Liver (tissue), 9 donors: Measurements from ENCODE around the gene SAMD7. TPM values are rescaled to one million over a fixed set of nuclear protein-coding genes. Genes with fewer than 3 reads are reported as not detected.

ENCODE experiments used
- DNase-seq: peaks from one replicate; pipeline ENCODE4 v3.0.0-alpha.2; 2017; ENCODE audit warnings: low spot score
- H3K27ac ChIP-seq, 2 donors: one replicate each; pipeline ENCODE4 v1.7.0; 2013; ENCODE audit warnings: inconsistent platforms in 2 of 2, low read length in 2 of 2, control low read depth in 1 of 2, low read depth in 1 of 2, mild to moderate bottlenecking in 1 of 2
- H3K27me3 ChIP-seq, 4 donors: one replicate each; pipeline versions ENCODE4 v1.6.1 to v1.7.0; 2013; ENCODE audit warnings: low read length in 3 of 4, inconsistent platforms in 1 of 4, mild to moderate bottlenecking in 1 of 4, moderate library complexity in 1 of 4; ENCODE audit not compliant: control insufficient read depth in 4 of 4, insufficient read depth in 4 of 4
- H3K36me3 ChIP-seq, 4 donors: one replicate each; pipeline versions ENCODE4 v1.6.1 to v1.7.0; 2013; ENCODE audit warnings: low read length in 3 of 4, mild to moderate bottlenecking in 3 of 4, low read depth in 1 of 4, moderate library complexity in 1 of 4; ENCODE audit not compliant: control insufficient read depth in 4 of 4, insufficient read depth in 3 of 4
- H3K4me1 ChIP-seq, 4 donors: one replicate each; pipeline versions ENCODE4 v1.6.1 to v1.7.0; 2013; ENCODE audit warnings: low read length in 3 of 4, mild to moderate bottlenecking in 3 of 4, moderate library complexity in 1 of 4; ENCODE audit not compliant: control insufficient read depth in 4 of 4, insufficient read depth in 4 of 4
- H3K4me3 ChIP-seq, 3 donors: one replicate each; pipeline versions ENCODE4 v1.6.1 to v1.7.0; 2013; ENCODE audit warnings: low read length in 3 of 3, control low read depth in 1 of 3, low read depth in 1 of 3, mild to moderate bottlenecking in 1 of 3
- H3K9ac ChIP-seq, 2 donors: one replicate each; pipeline ENCODE4 v1.7.0; 2013; ENCODE audit warnings: low read length in 2 of 2, mild to moderate bottlenecking in 2 of 2, moderate library complexity in 2 of 2, control low read depth in 1 of 2, low read depth in 1 of 2
- H3K9me3 ChIP-seq, 4 donors: one replicate each; pipeline versions ENCODE4 v1.6.1 to v1.7.0; 2013; ENCODE audit warnings: low read length in 3 of 4; ENCODE audit not compliant: control insufficient read depth in 4 of 4
- CTCF ChIP-seq: fragments of 150-350 bp; IDR thresholded peaks from 2 replicates; pipeline ENCODE4 v1.5.1; 2017; ENCODE audit warnings: improper control_type of control experiment, low read depth, low read length; ENCODE audit not compliant: missing input control
- FOXA1 ChIP-seq: IDR thresholded peaks from 2 replicates; pipeline ENCODE4 v1.6.1; 2016; ENCODE audit warnings: antibody characterized with exemption
- FOXA2 ChIP-seq: IDR thresholded peaks from 2 replicates; pipeline ENCODE4 v1.6.1; 2016; ENCODE audit warnings: antibody characterized with exemption
- GABPA ChIP-seq, 2 donors: IDR thresholded peaks in 1 of 2; conservative IDR thresholded peaks in 1 of 2; 2 replicates each; pipeline ENCODE4 v1.6.1; 2016; ENCODE audit warnings: antibody characterized with exemption in 2 of 2, mild to moderate bottlenecking in 1 of 2, moderate library complexity in 1 of 2
- HNF4A ChIP-seq, 2 donors: conservative IDR thresholded peaks; 2 replicates each; pipeline ENCODE4 v1.6.1; 2016; ENCODE audit warnings: antibody characterized with exemption in 2 of 2, mild to moderate bottlenecking in 2 of 2
- HNF4G ChIP-seq: IDR thresholded peaks from 2 replicates; pipeline ENCODE4 v1.6.1; 2016; ENCODE audit warnings: antibody characterized with exemption
- MAX ChIP-seq: IDR thresholded peaks from 2 replicates; pipeline ENCODE4 v1.6.1; 2016; ENCODE audit warnings: antibody characterized with exemption
- NR2F2 ChIP-seq: IDR thresholded peaks from 2 replicates; pipeline ENCODE4 v1.6.1; 2016; ENCODE audit warnings: antibody characterized with exemption
- RAD21 ChIP-seq, 2 donors: IDR thresholded peaks; 2 replicates each; pipeline ENCODE4 v1.6.1; 2016; ENCODE audit warnings: antibody characterized with exemption in 2 of 2, mild to moderate bottlenecking in 2 of 2
- RXRA ChIP-seq, 2 donors: IDR thresholded peaks; 2 replicates each; pipeline ENCODE4 v1.6.1; 2017 to 2018; ENCODE audit warnings: antibody characterized with exemption in 2 of 2, mild to moderate bottlenecking in 1 of 2
- TAF1 ChIP-seq: conservative IDR thresholded peaks from 2 replicates; pipeline ENCODE4 v1.6.1; 2016; ENCODE audit warnings: antibody characterized with exemption, mild to moderate bottlenecking
- YY1 ChIP-seq: IDR thresholded peaks from 2 replicates; pipeline ENCODE4 v1.6.1; 2016; ENCODE audit warnings: antibody characterized with exemption, mild to moderate bottlenecking
- WGBS: extraction: QIAGEN DNeasy Blood & Tissue Kit; methylation state at CpG from one replicate; pipeline ENCODE4 v1.1.7; 2013; 5-methylcytosine and 5-hydroxymethylcytosine counted together
- polyA plus RNA-seq, 2 donors: library from polyadenylated mRNA; stranded (reverse) in 1 of 2; unstranded in 1 of 2; fragments of 200-250 nt in 1 of 2; fragments of >200 nt in 1 of 2; fragmentation: Nextera tagmentation in 1 of 2; extraction: Ambion mirVana in 1 of 2; gene quantifications; one replicate each; pipeline versions ENCODE4 v1.2.1 to v1.2.3, GENCODE V29; 2013 to 2015
- total RNA-seq, 2 donors: library from RNA; depleted of rRNA; stranded (reverse); fragments of >200 nt; gene quantifications; one replicate each; pipeline ENCODE4 v1.2.3, GENCODE V29; 2014
- TF ChIP-seq, protein P1 (sequence below): IDR thresholded peaks from 2 replicates; pipeline ENCODE4 v1.6.1; 2016; ENCODE audit warnings: antibody characterized with exemption
- donor health status: healthy.
- donor health status: healthy.
- donor health status: healthy.
- donor health status: healthy.
- donor health status: healthy.

Gene SAMD7, protein sequence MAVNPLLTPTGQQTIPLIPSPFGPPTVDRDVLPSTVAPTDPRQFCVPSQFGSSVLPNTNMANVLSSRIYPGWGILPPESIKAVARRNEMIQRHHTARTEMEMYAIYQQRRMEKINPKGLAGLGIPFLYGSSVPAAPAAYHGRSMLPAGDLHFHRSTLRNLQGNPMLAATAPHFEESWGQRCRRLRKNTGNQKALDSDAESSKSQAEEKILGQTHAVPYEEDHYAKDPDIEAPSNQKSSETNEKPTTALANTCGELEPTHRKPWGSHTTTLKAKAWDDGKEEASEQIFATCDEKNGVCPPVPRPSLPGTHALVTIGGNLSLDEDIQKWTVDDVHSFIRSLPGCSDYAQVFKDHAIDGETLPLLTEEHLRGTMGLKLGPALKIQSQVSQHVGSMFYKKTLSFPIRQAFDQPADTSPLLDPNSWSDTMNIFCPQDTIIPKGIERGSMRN
- not detected for total RNA-seq
- not detected for polyA plus RNA-seq

DNA sequence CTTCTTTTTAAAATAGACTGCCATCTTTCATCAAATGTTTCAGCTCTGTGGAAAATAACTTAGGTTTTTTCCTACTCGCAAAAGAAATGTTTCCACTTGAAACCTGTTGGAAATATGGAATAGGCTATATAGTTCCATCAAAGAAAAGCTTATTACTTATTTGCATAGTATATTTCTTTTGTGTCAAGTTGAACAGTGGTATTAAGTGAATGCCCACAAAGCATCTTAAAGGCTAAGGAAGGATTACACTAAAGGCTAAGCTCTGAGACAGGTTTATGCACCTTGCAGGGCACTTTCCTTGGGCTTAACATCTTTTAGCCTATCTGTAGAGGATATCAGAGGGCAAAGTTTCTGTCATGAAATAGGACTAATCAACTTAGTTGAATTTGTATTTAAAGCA is at the start of gene SAMD7:
TSS of gene SAMD7 (plus strand) at position 301 of the 400 bp plus-strand sequence. CDS start 7,927 bp downstream, outside the sequence.
- WGBS = 100% methylated on average over 1 of the region's 1 CpG
- no peak within 1 kb of the TSS for H3K9ac ChIP-seq
- TF ChIP-seq FOXA2 (no peak), NR2F2 (no peak), RXRA (IDR thresholded peaks at IDR 0.05) (no peak), FOXA1 (no peak), TAF1 (no peak), RAD21 (IDR thresholded peaks at IDR 0.05) (no peak), HNF4G (no peak)
- TF ChIP-seq, protein P1, sequence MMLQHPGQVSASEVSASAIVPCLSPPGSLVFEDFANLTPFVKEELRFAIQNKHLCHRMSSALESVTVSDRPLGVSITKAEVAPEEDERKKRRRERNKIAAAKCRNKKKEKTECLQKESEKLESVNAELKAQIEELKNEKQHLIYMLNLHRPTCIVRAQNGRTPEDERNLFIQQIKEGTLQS = no peak

GRCh38 chr3:169861871-169862270 is 49.5 kb upstream of the SAMD7 start:
- 92% methylated on average over 5 of the region's 5 CpGs for WGBS

More for the DNA sequence above, at the start of gene SAMD7:
- Histone ChIP-seq H3K27ac (no peak within 1 kb of the TSS), H3K4me3 (no peak within 1 kb of the TSS), H3K27me3 (no peaks in the 10 kb centered on the region), H3K36me3 (no peaks in the 10 kb centered on the region), H3K4me1 (no peaks in the 10 kb centered on the region), H3K9me3 (no peaks in the 10 kb centered on the region)
- DNase-seq = no peak

GRCh38 chr3:169863458-169863899 is 47.9 kb upstream of the SAMD7 start:
- no peaks in the 10 kb centered on the region for H3K27me3 ChIP-seq
- H3K4me3 ChIP-seq = no peak overlapping the region
- no peaks in the 10 kb centered on the region for H3K36me3 ChIP-seq
- TF ChIP-seq CTCF (peak; percentile 94), YY1 (no peak), TAF1 (no peak), GABPA (IDR thresholded peaks at IDR 0.05 in 1 of 2, conservative IDR thresholded peaks at IDR 0.05 in 1 of 2) (no peak), RXRA (IDR thresholded peaks at IDR 0.05) (no peak), RAD21 (IDR thresholded peaks at IDR 0.05) (peak; percentile 98 to 99), HNF4A (conservative IDR thresholded peaks at IDR 0.05) (no peak), FOXA1 (no peak)
- TF ChIP-seq, protein P1 = peak; percentile 11
- WGBS = 2% methylated on average over 6 of the region's 6 CpGs
- no peaks in the 10 kb centered on the region for H3K9me3 ChIP-seq
- no peak overlapping the region for H3K9ac ChIP-seq
- peaks cover 0 to 3% (median 1%) of the 10 kb centered on the region in 4 donors for H3K4me1 ChIP-seq
- H3K27ac ChIP-seq = no peak overlapping the region
- DNase-seq = peak; percentile 85

More at GRCh38 chr3:169861871-169862270, 49.5 kb upstream of the SAMD7 start:
- Histone ChIP-seq H3K9ac (no peak overlapping the region), H3K9me3 (no peaks in the 10 kb centered on the region), H3K4me1 (peaks cover 0 to 3% (median 1%) of the 10 kb centered on the region in 4 donors), H3K27ac (no peak overlapping the region), H3K27me3 (no peaks in the 10 kb centered on the region), H3K36me3 (no peaks in the 10 kb centered on the region), H3K4me3 (no peak overlapping the region)
- DNase-seq = no peak
- no peak for TF ChIP-seq MAX
- TF ChIP-seq GABPA (IDR thresholded peaks at IDR 0.05 in 1 of 2, conservative IDR thresholded peaks at IDR 0.05 in 1 of 2) = no peak
